Fibroblast of the aortic adventitia (primary cell): ENCODE data around the gene LYL1. TPM values are rescaled to one million over a fixed set of nuclear protein-coding genes. Genes with fewer than 3 reads are reported as not detected.
A peak's percentile ranks its signal among the peaks of the same experiment; 100 is the strongest.

ENCODE experiments used
- DNase-seq: peaks from one replicate; pipeline ENCODE4 v3.0.0-alpha.2; 2010; ENCODE audit warnings: low read depth
- H3K4me3 ChIP-seq: 2 replicates; pipeline ENCODE4 v1.5.1; 2011; ENCODE audit warnings: low read depth, mild to moderate bottlenecking, control low read depth, low read length, moderate library complexity
- CTCF ChIP-seq: IDR thresholded peaks from 2 replicates; pipeline ENCODE4 v1.5.1; 2011; ENCODE audit warnings: mild to moderate bottlenecking, low read length, control low read depth, inconsistent platforms; ENCODE audit not compliant: insufficient read depth
- total RNA-seq: library from RNA; depleted of rRNA; stranded (reverse); fragments of >200 nt; gene quantifications from 2 replicates; pipeline ENCODE4 v1.2.3, GENCODE V29; 2012; ENCODE audit warnings: low replicate concordance

The LYL1 gene
- total RNA-seq, 1 donor, result 0.63 TPM

- peak; percentile 97 for DNase-seq
- H3K4me3 ChIP-seq, result peak overlapping the region; percentile 17
- TF ChIP-seq CTCF, result no peak
These were observed 48.7 kb downstream of the LYL1 start for GRCh38 chr19:13053761-13054625.

GRCh38 chr19:13053238-13053637 lies 49.4 kb downstream of the LYL1 start:
- peak; percentile 78 for DNase-seq
- peak overlapping the region; percentile 17 for H3K4me3 ChIP-seq
- no peak for TF ChIP-seq CTCF

GRCh38 chr19:13052447-13053175 lies 50.0 kb downstream of the LYL1 start:
- DNase-seq, result no peak
- no peak overlapping the region for H3K4me3 ChIP-seq
- no peak for TF ChIP-seq CTCF

- TF ChIP-seq CTCF, result no peak
- peak overlapping the region; percentile 6 for H3K4me3 ChIP-seq
- no peak for DNase-seq
These were observed 51.0 kb downstream of the LYL1 start for GRCh38 chr19:13051557-13052165.

GRCh38 chr19:13050274-13050673 lies 52.4 kb downstream of the LYL1 start:
- no peak overlapping the region for H3K4me3 ChIP-seq
- TF ChIP-seq CTCF, result no peak
- DNase-seq, result no peak

Other genes starting within 250 kb of the LYL1 start
- 22.7 and 23.4 TPM in 2 replicates for gene DNASE2, start 221.4 kb downstream of the LYL1 start, total RNA-seq
- gene KLF1, start 215.7 kb downstream of the LYL1 start, total RNA-seq, result not detected in 2 replicates
- 20.5 and 24.4 TPM in 2 replicates for gene GCDH, start 211.7 kb downstream of the LYL1 start, total RNA-seq
- 0.54 TPM in 1 of 2 replicates, not detected in the other for gene SYCE2, start 183.6 kb downstream of the LYL1 start, total RNA-seq
- 39.1 and 44.3 TPM in 2 replicates for gene FARSA, start 169.1 kb downstream of the LYL1 start, total RNA-seq
- gene CALR, start 164.2 kb downstream of the LYL1 start, total RNA-seq, result 1,776 and 3,314 TPM in 2 replicates
- gene RAD23A, start 157.0 kb downstream of the LYL1 start, total RNA-seq, result 76.8 and 101 TPM in 2 replicates
- gene GADD45GIP1, start 145.6 kb downstream of the LYL1 start, total RNA-seq, result 23.0 and 38.8 TPM in 2 replicates
- gene DAND5, start 133.3 kb downstream of the LYL1 start, total RNA-seq, result 0.18 TPM in 1 of 2 replicates, not detected in the other
- 68.0 and 160 TPM in 2 replicates for gene NFIX, start 107.4 kb downstream of the LYL1 start, total RNA-seq
- 19.2 and 23.9 TPM in 2 replicates for gene TRMT1, start 13.9 kb upstream of the LYL1 start, total RNA-seq
- gene NACC1, start 15.4 kb upstream of the LYL1 start, total RNA-seq, result 11.5 and 51.2 TPM in 2 replicates
- 62.7 and 122 TPM in 2 replicates for gene STX10, start 47.5 kb upstream of the LYL1 start, total RNA-seq
- gene IER2, start 47.6 kb upstream of the LYL1 start, total RNA-seq, result 20.3 and 43.5 TPM in 2 replicates